ENCODE results near the gene POLD4. TPM values are rescaled to one million over a fixed set of nuclear protein-coding genes. Genes with fewer than 3 reads are reported as not detected.

POLD4 gene
- total RNA-seq, 1 donor: 43.2 TPM

DNA sequence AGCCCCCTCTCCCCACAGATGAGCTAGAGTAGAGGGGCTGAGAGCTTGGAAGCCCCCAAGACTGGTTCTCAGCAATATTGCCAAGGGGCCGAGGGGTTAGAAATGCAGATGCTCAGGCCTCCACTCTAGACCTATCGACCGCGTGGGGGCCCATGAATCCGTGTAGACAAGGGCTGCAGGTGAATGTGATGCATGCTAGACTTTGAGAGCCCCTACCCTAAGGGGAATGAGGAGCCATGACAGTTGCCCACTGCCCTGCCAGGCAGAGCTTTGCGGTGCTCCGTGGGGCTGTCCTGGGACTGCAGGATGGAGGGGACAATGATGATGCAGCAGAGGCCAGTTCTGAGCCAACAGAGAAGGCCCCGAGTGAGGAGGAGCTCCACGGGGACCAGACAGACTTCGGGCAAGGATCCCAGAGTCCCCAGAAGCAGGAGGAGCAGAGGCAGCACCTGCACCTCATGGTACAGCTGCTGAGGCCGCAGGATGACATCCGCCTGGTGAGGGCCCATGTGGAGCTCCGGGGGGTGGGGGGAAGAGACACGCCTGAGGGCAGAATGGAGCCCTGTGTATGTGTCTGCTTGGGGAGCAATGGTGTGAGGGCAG lies 48.7 kb downstream of the POLD4 start:
- no peak for DNase-seq (ENCODE audit: low read depth)
- peak overlapping the region; percentile 77 for H3K4me3 ChIP-seq (ENCODE audit: low read depth, low read length)
- TF ChIP-seq, protein P1, sequence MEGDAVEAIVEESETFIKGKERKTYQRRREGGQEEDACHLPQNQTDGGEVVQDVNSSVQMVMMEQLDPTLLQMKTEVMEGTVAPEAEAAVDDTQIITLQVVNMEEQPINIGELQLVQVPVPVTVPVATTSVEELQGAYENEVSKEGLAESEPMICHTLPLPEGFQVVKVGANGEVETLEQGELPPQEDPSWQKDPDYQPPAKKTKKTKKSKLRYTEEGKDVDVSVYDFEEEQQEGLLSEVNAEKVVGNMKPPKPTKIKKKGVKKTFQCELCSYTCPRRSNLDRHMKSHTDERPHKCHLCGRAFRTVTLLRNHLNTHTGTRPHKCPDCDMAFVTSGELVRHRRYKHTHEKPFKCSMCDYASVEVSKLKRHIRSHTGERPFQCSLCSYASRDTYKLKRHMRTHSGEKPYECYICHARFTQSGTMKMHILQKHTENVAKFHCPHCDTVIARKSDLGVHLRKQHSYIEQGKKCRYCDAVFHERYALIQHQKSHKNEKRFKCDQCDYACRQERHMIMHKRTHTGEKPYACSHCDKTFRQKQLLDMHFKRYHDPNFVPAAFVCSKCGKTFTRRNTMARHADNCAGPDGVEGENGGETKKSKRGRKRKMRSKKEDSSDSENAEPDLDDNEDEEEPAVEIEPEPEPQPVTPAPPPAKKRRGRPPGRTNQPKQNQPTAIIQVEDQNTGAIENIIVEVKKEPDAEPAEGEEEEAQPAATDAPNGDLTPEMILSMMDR (IDR thresholded peaks at IDR 0.05; ENCODE audit: insufficient read depth, low read depth, low read length): no peak

DNA sequence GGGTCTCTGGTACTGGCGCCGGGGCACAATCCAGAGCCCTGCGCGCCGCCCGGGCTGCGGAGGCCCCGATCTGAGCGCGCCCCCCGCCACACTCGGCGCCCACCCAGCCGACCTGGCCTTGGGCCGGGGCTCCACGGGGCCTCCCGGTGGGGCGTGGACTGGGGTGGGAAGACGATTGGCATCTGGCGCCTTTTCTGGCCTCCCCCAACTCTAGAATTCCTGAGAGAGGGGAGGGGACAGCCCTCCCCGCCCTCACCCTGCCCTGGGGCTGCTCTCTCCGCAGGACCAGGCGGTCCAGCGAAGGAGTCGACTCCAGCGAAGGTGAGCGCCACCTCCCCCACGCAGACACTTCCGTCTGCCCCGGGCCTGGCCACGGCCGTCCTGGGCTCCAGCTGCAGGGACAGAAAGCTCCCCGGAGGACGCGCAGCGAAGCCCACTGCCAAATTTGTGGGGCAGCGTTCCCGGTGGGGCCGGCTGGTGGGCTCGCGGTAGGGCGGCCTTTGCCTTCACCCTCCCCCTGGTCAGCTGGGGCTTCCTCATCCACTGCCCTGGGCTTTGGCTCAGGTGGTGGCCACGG lies 49.4 kb downstream of the POLD4 start:
- H3K4me3 ChIP-seq (ENCODE audit: low read depth, low read length): peak overlapping the region; percentile 77
- peak; percentile 17 for DNase-seq (ENCODE audit: low read depth)
- TF ChIP-seq, protein P1 (IDR thresholded peaks at IDR 0.05; ENCODE audit: insufficient read depth, low read depth, low read length): no peak

DNA sequence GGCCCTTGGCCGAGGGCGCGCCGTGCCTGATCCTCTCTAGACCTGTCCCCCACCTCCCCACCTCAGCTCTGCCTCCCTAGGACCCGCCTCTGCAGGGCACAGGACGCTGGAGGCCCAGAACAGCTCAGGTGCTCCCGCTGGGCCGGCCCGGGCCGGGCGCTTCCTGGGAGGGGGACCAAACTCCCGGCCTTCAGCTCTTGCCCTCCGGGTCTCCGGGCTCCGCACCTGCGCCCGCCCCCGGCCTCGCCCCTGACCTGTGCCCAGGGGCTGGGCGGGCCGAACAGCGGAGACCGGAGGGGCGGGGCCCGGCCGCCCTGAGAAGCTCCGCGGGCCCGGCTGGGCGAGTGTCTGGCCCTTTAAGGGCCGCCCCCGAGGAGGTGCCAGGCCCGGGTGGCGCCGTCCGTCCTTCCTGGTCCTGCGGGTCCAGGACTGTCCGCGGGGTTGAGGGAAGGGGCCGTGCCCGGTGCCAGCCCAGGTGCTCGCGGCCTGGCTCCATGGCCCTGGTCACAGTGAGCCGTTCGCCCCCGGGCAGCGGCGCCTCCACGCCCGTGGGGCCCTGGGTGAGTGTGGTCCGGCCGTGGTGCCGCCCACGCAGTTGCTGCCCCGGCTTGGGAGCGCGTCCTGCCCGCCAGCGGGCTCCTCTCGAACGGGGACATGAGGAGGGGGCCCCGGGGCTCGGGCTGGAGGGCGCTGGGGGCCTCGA lies 50.1 kb downstream of the POLD4 start, which contains the start of gene SSH3:
Gene SSH3, plus strand, starts transcription at position 399 of the 703 bp plus-strand sequence. Its CDS starts 96 bp downstream, at position 495.
- peak; percentile 57 for DNase-seq (ENCODE audit: low read depth)
- TF ChIP-seq, protein P1 (IDR thresholded peaks at IDR 0.05; ENCODE audit: insufficient read depth, low read depth, low read length): no peak
- H3K4me3 ChIP-seq (ENCODE audit: low read depth, low read length): peak within 1 kb of the TSS; percentile 77

DNA sequence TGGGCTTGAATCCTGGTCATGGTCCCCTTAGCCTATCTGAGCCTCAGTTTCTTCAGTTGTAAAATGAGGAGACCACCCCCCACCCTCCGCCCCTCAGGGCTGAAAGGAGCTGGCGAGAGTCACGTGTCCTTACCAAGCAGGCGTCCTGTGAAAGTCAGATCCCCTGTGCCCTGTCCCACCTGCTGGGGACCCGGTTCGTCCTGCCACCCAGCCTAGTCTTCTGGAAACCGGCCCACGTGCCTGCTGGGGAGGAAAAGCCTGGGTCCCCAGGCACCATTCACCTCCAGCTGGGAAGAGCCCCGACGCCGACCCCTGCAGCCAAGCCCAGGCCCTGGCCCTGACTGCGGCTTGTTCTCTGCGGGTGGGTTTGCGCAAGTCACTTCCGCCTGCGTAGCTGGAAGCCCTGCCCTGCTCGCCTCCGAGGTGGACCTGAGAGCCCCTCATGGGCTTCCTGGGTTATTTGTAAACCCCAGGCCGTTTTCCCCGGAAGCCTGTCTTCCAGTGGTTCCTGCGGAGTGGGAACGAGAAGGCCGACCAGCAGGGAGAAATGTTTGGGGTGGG lies 50.7 kb downstream of the POLD4 start:
- peak overlapping the region; percentile 77 for H3K4me3 ChIP-seq (ENCODE audit: low read depth, low read length)
- peak; percentile 59 for DNase-seq (ENCODE audit: low read depth)
- TF ChIP-seq, protein P1 (IDR thresholded peaks at IDR 0.05; ENCODE audit: insufficient read depth, low read depth, low read length): no peak

DNA sequence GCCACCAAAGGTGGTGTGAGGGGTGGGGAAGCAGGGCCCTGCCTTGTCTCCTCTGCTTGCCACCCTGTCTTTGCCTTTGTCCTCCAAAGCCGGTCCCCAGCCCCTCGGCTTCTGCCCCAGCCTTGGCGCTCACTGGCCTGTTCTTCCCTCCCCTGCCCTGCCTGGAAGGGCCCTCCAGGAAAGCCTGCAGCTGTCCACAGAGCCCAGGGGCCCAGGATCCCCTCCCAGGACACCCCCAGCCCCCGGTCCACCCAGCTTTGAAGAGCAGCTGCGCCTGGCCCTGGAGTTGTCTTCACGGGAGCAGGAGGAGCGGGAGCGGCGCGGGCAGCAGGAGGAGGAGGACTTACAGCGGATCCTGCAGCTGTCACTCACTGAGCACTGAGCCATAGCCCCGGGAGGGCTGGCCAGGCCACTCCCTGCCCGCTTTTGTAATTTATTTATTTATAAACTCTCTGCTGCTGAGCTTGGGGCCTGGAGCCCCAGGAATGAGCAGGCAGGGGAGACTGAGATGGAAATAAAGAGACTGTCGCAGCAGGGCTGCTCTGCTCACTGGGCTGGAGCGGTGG lies 51.3 kb downstream of the POLD4 start:
- no peak overlapping the region for H3K4me3 ChIP-seq (ENCODE audit: low read depth, low read length)
- TF ChIP-seq, protein P1 (IDR thresholded peaks at IDR 0.05; ENCODE audit: insufficient read depth, low read depth, low read length): no peak
- DNase-seq (ENCODE audit: low read depth): peak; percentile 47

DNA sequence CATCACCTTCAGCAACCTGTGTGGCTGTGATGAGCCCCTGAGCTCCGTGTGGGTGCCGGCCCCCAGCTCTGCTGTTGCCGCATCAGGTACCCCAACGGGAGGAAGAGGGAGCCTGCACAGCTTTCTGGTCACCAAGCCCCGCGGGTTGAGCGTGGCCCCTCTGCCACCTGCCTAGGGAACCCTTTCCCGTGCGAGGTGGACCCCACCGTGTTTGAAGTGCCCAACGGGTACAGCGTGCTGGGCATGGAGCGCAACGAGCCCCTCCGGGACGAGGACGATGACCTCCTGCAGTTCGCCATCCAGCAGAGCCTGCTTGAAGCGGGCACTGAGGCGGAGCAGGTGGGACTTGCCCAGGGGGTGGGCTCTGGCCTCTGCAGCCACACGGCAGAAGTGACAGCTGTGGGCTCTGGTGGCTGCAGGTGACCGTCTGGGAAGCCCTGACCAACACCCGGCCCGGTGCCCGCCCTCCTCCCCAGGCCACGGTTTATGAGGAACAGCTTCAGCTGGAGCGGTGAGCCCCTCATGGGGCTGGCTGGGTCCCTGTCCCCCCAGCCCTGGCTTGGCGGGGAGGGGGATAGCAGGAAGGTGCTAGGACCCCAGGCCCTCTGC lies 51.9 kb downstream of the POLD4 start:
- TF ChIP-seq, protein P1 (IDR thresholded peaks at IDR 0.05; ENCODE audit: insufficient read depth, low read depth, low read length): no peak
- DNase-seq (ENCODE audit: low read depth): no peak
- no peak overlapping the region for H3K4me3 ChIP-seq (ENCODE audit: low read depth, low read length)
